Trophoblast cell (in vitro differentiated cells and primary cell): ENCODE measurements around the gene HECTD4.
A peak's percentile ranks its signal among the peaks of the same experiment; 100 is the strongest.

ENCODE experiments used
- DNase-seq, 2 donors: peaks; one replicate each; pipeline ENCODE4 v3.0.0-alpha.2; 2016
- H2AFZ ChIP-seq: 2 replicates; pipeline ENCODE4 v1.6.1; 2013; ENCODE audit warnings: low read length, moderate library complexity, mild to moderate bottlenecking; ENCODE audit not compliant: insufficient read depth, poor library complexity
- H2AK5ac ChIP-seq: 2 replicates; pipeline ENCODE4 v1.6.1; 2013; ENCODE audit warnings: mild to moderate bottlenecking, low read length
- H2BK120ac ChIP-seq: 2 replicates; pipeline ENCODE4 v1.6.1; 2013; ENCODE audit warnings: low read length, mild to moderate bottlenecking, moderate library complexity; ENCODE audit not compliant: insufficient read depth, poor library complexity
- H2BK12ac ChIP-seq: 2 replicates; pipeline ENCODE4 v1.6.1; 2013; ENCODE audit warnings: mild to moderate bottlenecking, low read length, moderate library complexity
- H2BK5ac ChIP-seq: 2 replicates; pipeline ENCODE4 v1.6.1; 2013; ENCODE audit warnings: low read length, low read depth, moderate library complexity, mild to moderate bottlenecking; ENCODE audit not compliant: poor library complexity
- H3K14ac ChIP-seq: 2 replicates; pipeline ENCODE4 v1.6.1; 2013; ENCODE audit warnings: mild to moderate bottlenecking, low read length
- H3K18ac ChIP-seq: 2 replicates; pipeline ENCODE4 v1.6.1; 2013; ENCODE audit warnings: mild to moderate bottlenecking, low read length
- H3K23ac ChIP-seq: 2 replicates; pipeline ENCODE4 v1.6.1; 2013; ENCODE audit warnings: low read length
- H3K27ac ChIP-seq: 2 replicates; pipeline ENCODE4 v1.5.1; 2013; ENCODE audit warnings: low read depth, mild to moderate bottlenecking, inconsistent platforms, low read length, moderate library complexity
- H3K27me3 ChIP-seq: 2 replicates; pipeline ENCODE4 v1.6.1; 2013; ENCODE audit warnings: inconsistent platforms, mild to moderate bottlenecking, low read length, moderate library complexity; ENCODE audit not compliant: insufficient read depth
- H3K36me3 ChIP-seq, 2 experiments: 1 replicate in 1 of 2; 2 replicates in 1 of 2; pipeline ENCODE4 v1.6.1; 2013; ENCODE audit warnings: low read length in 2 of 2, mild to moderate bottlenecking in 2 of 2, moderate library complexity in 1 of 2; ENCODE audit not compliant: insufficient read depth in 2 of 2, control insufficient read depth in 1 of 2
- H3K4ac ChIP-seq: 2 replicates; pipeline ENCODE4 v1.6.1; 2013; ENCODE audit warnings: low read depth, mild to moderate bottlenecking, low read length, moderate library complexity
- H3K4me1 ChIP-seq, 2 experiments: 1 replicate in 1 of 2; 2 replicates in 1 of 2; pipeline ENCODE4 v1.6.1; 2013; ENCODE audit warnings: low read length in 2 of 2, mild to moderate bottlenecking in 2 of 2, moderate library complexity in 1 of 2; ENCODE audit not compliant: insufficient read depth in 2 of 2, control insufficient read depth in 1 of 2
- H3K4me2 ChIP-seq: 2 replicates; pipeline ENCODE4 v1.6.1; 2013; ENCODE audit warnings: inconsistent platforms, mild to moderate bottlenecking, low read length, moderate library complexity
- H3K4me3 ChIP-seq: 2 replicates; pipeline ENCODE4 v1.5.1; 2013; ENCODE audit warnings: mild to moderate bottlenecking, low read depth, low read length, inconsistent platforms
- H3K79me1 ChIP-seq: one replicate; pipeline ENCODE4 v1.6.1; 2013; ENCODE audit warnings: low read length
- H3K79me2 ChIP-seq: 2 replicates; pipeline ENCODE4 v1.6.1; 2013; ENCODE audit warnings: low read length, mild to moderate bottlenecking; ENCODE audit not compliant: control insufficient read depth, insufficient read depth, poor library complexity
- H3K9ac ChIP-seq: 2 replicates; pipeline ENCODE4 v1.6.1; 2013; ENCODE audit warnings: mild to moderate bottlenecking, low read length
- H3K9me3 ChIP-seq: 2 replicates; pipeline ENCODE4 v1.6.1; 2013; ENCODE audit warnings: low read depth, mild to moderate bottlenecking, control low read depth, inconsistent platforms, low read length; ENCODE audit not compliant: insufficient read depth
- H4K12ac ChIP-seq: 2 replicates; pipeline ENCODE4 v1.6.1; 2013; ENCODE audit warnings: low read depth, mild to moderate bottlenecking, low read length, moderate library complexity
- H4K8ac ChIP-seq: 2 replicates; pipeline ENCODE4 v1.6.1; 2013; ENCODE audit warnings: low read depth, mild to moderate bottlenecking, low read length, moderate library complexity
- H4K91ac ChIP-seq: one replicate; pipeline ENCODE4 v1.6.1; 2013; ENCODE audit warnings: low read depth, mild to moderate bottlenecking, low read length, moderate library complexity
- WGBS: extraction: QIAGEN DNeasy Blood & Tissue Kit; methylation state at CpG from one replicate; pipeline ENCODE4 v1.1.7; 2013; ENCODE audit warnings: missing lambda C conversion rate; ENCODE audit not compliant: insufficient read length, insufficient coverage; ENCODE audit errors: extremely low coverage; 5-methylcytosine and 5-hydroxymethylcytosine counted together

HECTD4 gene

GRCh38 chr12:112425582-112426382 is 43.6 kb upstream of the HECTD4 start:
- H4K91ac ChIP-seq, result no peak overlapping the region
- H3K79me2 ChIP-seq, result peaks cover 6% of the 10 kb centered on the region
- no CpG with 5 or more reads among the region's 7 CpGs for WGBS
- H3K27me3 ChIP-seq, result no peaks in the 10 kb centered on the region
- DNase-seq, result no peak
- no peak overlapping the region for H2BK5ac ChIP-seq
- H3K4me3 ChIP-seq, result no peak overlapping the region
- H3K9ac ChIP-seq, result no peak overlapping the region
- no peaks in the 10 kb centered on the region for H3K4me1 ChIP-seq
- H3K36me3 ChIP-seq, result peaks cover 0 to 3% of the 10 kb centered on the region in 2 experiments
- no peak overlapping the region for H2AFZ ChIP-seq
- H3K18ac ChIP-seq, result no peak overlapping the region
- no peak overlapping the region for H3K4me2 ChIP-seq
- H4K8ac ChIP-seq, result no peak overlapping the region
- no peak overlapping the region for H3K14ac ChIP-seq
- no peak overlapping the region for H2AK5ac ChIP-seq
- no peak overlapping the region for H3K27ac ChIP-seq
- no peak overlapping the region for H2BK120ac ChIP-seq
- H3K79me1 ChIP-seq, result no peaks in the 10 kb centered on the region
- H3K4ac ChIP-seq, result peak overlapping the region; percentile 90
- H3K9me3 ChIP-seq, result no peaks in the 10 kb centered on the region
- H2BK12ac ChIP-seq, result no peak overlapping the region
- no peak overlapping the region for H4K12ac ChIP-seq
- no peak overlapping the region for H3K23ac ChIP-seq

- H3K4me3 ChIP-seq, result no peak overlapping the region
- H2AK5ac ChIP-seq, result no peak overlapping the region
- H3K27me3 ChIP-seq, result no peaks in the 10 kb centered on the region
- no peak overlapping the region for H2BK120ac ChIP-seq
- H3K9ac ChIP-seq, result no peak overlapping the region
- DNase-seq, result no peak
- H3K36me3 ChIP-seq, result peaks cover 0 to 3% of the 10 kb centered on the region in 2 experiments
- no CpG with 5 or more reads among the region's 3 CpGs for WGBS
- H3K18ac ChIP-seq, result no peak overlapping the region
- no peak overlapping the region for H3K27ac ChIP-seq
- H3K4me1 ChIP-seq, result no peaks in the 10 kb centered on the region
- no peak overlapping the region for H3K4me2 ChIP-seq
- H3K14ac ChIP-seq, result no peak overlapping the region
- no peak overlapping the region for H4K91ac ChIP-seq
- H3K79me1 ChIP-seq, result peaks cover 5% of the 10 kb centered on the region
- H3K23ac ChIP-seq, result no peak overlapping the region
- H2BK5ac ChIP-seq, result no peak overlapping the region
- no peak overlapping the region for H4K8ac ChIP-seq
- H3K4ac ChIP-seq, result peak overlapping the region; percentile 71
- H2BK12ac ChIP-seq, result no peak overlapping the region
- no peak overlapping the region for H4K12ac ChIP-seq
- peaks cover 11% of the 10 kb centered on the region for H3K79me2 ChIP-seq
- no peak overlapping the region for H2AFZ ChIP-seq
- H3K9me3 ChIP-seq, result no peaks in the 10 kb centered on the region
These were observed 41.9 kb upstream of the HECTD4 start for GRCh38 chr12:112424126-112424525.

GRCh38 chr12:112422531-112422930 is 40.3 kb upstream of the HECTD4 start:
- no CpG with 5 or more reads among the region's 5 CpGs for WGBS
- no peak for DNase-seq

DNA sequence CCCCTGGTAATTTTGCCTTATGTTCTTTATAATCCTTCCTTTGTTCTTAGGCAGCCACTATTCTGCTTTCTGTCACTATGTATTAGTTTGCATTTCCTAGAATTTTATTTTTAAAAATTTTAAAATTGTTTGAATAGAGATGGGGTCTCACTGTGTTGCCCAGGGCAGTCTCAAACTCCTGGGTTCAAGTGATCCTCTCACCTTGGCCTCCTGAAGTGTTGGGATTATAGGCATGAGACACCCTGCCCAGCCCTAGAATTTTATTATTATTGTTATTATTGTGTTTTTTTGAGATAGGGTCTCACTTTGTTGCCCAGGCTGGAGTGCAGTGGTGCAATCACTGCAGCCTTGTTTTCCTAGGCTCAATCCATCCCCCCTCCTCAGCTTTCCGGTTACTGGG is 39.1 kb upstream of the HECTD4 start:
- Histone ChIP-seq H3K4me2 (no peak overlapping the region), H2BK120ac (no peak overlapping the region), H4K91ac (no peak overlapping the region), H4K8ac (no peak overlapping the region), H3K9me3 (no peaks in the 10 kb centered on the region), H3K4ac (peak overlapping the region; percentile 47), H3K27ac (no peak overlapping the region), H3K18ac (no peak overlapping the region), H3K4me3 (no peak overlapping the region), H3K14ac (no peak overlapping the region), H3K36me3 (peaks cover 0 to 3% of the 10 kb centered on the region in 2 experiments), H2BK12ac (no peak overlapping the region), H4K12ac (no peak overlapping the region), H3K79me2 (peaks cover 17% of the 10 kb centered on the region), H3K23ac (no peak overlapping the region), H3K79me1 (peaks cover 11% of the 10 kb centered on the region), H2BK5ac (no peak overlapping the region), H3K4me1 (peaks cover 0 to 4% of the 10 kb centered on the region in 2 experiments), H3K27me3 (no peaks in the 10 kb centered on the region), H2AK5ac (no peak overlapping the region), H2AFZ (no peak overlapping the region), H3K9ac (no peak overlapping the region)
- no peak for DNase-seq
- no CpG with 5 or more reads among the region's 1 CpG for WGBS

More at GRCh38 chr12:112422531-112422930, 40.3 kb upstream of the HECTD4 start:
- H2AFZ ChIP-seq, result no peak overlapping the region
- no peak overlapping the region for H3K27ac ChIP-seq
- H3K4ac ChIP-seq, result peak overlapping the region; percentile 90
- H4K12ac ChIP-seq, result no peak overlapping the region
- H3K14ac ChIP-seq, result no peak overlapping the region
- H3K4me3 ChIP-seq, result no peak overlapping the region
- no peak overlapping the region for H3K4me2 ChIP-seq
- H4K8ac ChIP-seq, result no peak overlapping the region
- H3K27me3 ChIP-seq, result no peaks in the 10 kb centered on the region
- no peak overlapping the region for H3K23ac ChIP-seq
- H3K36me3 ChIP-seq, result peaks cover 0 to 3% of the 10 kb centered on the region in 2 experiments
- no peak overlapping the region for H2BK5ac ChIP-seq
- H3K4me1 ChIP-seq, result peaks cover 0 to 4% of the 10 kb centered on the region in 2 experiments
- H3K79me1 ChIP-seq, result peaks cover 11% of the 10 kb centered on the region
- H2BK12ac ChIP-seq, result no peak overlapping the region
- H4K91ac ChIP-seq, result no peak overlapping the region
- no peak overlapping the region for H2BK120ac ChIP-seq
- H3K79me2 ChIP-seq, result peaks cover 17% of the 10 kb centered on the region
- no peaks in the 10 kb centered on the region for H3K9me3 ChIP-seq
- H3K9ac ChIP-seq, result no peak overlapping the region
- no peak overlapping the region for H3K18ac ChIP-seq
- H2AK5ac ChIP-seq, result no peak overlapping the region
